Activated CD8-positive, alpha-beta memory T cell treated with anti-CD3 and anti-CD28 coated beads, Interleukin-2, amount 50 U/mL, for 24 hours (primary cell): ENCODE results near the gene PRR29.

Experiments
- DNase-seq: peaks from one replicate; pipeline ENCODE4 v3.0.0-alpha.2; 2020; ENCODE audit errors: extremely low read depth

PRR29 gene

GRCh38 chr17:64042700-64043485, 44.7 kb downstream of the PRR29 start:
- DNase-seq = no peak

GRCh38 chr17:64045176-64045575, 47.0 kb downstream of the PRR29 start:
- no peak for DNase-seq

- no peak for DNase-seq
These were observed 50.7 kb downstream of the PRR29 start for GRCh38 chr17:64048805-64049204.

GRCh38 chr17:64051153-64051552, 53.0 kb downstream of the PRR29 start:
- no peak for DNase-seq

GRCh38 chr17:64053101-64053500, 55.0 kb downstream of the PRR29 start:
- DNase-seq = no peak
